ENCODE data around the gene PIGH.

GRCh38 chr14:67643713-67644112 lies 43.6 kb upstream of the PIGH start:
- TF ChIP-seq CTCF (IDR thresholded peaks at IDR 0.05) (no peak), POLR2A (IDR thresholded peaks at IDR 0.05) (no peak)
